Measurements from ENCODE around the gene CALHM3. TPM values are rescaled to one million over a fixed set of nuclear protein-coding genes. Genes with fewer than 3 reads are reported as not detected.
A peak's percentile ranks its signal among the peaks of the same experiment; 100 is the strongest.
"Not testable (repeated sequence)": the region's sequence is repeated elsewhere in the genome, so short reads cannot be mapped to it uniquely, and the experiment has no call there.

Gene CALHM3
- total RNA-seq, 4 donors from 2014 or later = not detected

DNA sequence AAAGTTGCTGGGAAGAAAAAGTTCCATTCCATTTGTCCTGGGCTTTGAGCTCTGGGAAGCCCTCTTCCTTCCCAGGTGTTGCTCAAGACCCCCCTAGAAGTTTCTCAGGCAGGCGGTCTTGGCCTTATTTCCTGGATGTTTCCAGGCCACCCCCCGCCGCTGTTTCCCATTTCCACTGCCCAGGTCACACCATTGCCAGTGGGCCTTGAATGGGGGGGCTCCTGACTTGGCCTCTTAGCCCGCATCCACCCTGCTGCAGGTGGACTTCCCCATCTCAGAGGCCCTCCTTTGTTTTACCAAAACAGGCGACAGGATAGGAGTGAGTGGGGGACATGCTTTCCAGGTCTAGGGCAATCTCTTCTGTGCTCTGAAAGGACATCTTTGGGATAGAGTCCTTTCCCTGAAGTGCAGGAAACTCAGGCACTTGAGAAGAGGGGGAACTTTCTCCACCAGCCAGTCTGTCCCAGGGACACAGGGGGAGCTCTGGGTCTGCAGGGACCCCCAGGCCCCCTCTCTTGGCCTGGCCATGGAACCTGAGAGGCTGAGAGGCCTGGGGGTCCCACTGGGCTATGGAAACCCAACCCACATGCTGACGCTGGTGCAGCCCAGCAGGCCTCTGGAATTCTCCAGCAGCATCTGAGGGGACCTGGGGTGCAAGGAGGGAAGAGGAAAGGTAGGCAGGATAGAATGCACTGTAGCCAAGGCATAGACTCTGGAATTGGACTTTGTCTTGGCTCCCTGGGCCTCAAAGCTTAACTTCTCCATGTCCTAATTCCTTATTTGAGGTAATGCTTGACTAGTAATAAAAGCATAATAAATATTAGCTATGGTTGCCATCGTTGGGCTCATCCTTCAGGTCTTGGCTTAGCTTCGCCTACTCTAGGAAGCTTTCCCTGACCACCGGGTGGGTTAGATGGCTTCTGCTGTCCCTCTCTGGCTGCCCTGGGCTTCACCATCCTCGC, 32.0 kb upstream of the CALHM3 start:
- no peak overlapping the region for H3K27ac ChIP-seq
- H3K9me3 ChIP-seq = no peaks in the 10 kb centered on the region
- 97% methylated on average over 10 of the region's 10 CpGs for WGBS
- no peak overlapping the region for H3K4me3 ChIP-seq
- TF ChIP-seq EP300 (IDR thresholded peaks at IDR 0.05) (no peak), POLR2A (IDR thresholded peaks at IDR 0.05) (no peak)
- no peaks in the 10 kb centered on the region for H3K36me3 ChIP-seq
- no peaks in the 10 kb centered on the region for H3K4me1 ChIP-seq
- H3K27me3 ChIP-seq = peaks cover 12% of the 10 kb centered on the region
- peak in 1 of 2 donors; percentile 72 for DNase-seq (ENCODE audit: low spot score in 2 of 2)

- Histone ChIP-seq H3K4me1 (no peaks in the 10 kb centered on the region), H3K4me3 (no peak overlapping the region), H3K36me3 (no peaks in the 10 kb centered on the region), H3K27ac (no peak overlapping the region), H3K9me3 (no peaks in the 10 kb centered on the region), H3K27me3 (peaks cover 14% of the 10 kb centered on the region)
- TF ChIP-seq POLR2A (IDR thresholded peaks at IDR 0.05) = no peak
- no peak for TF ChIP-seq EP300 (IDR thresholded peaks at IDR 0.05)
- no peak for TF ChIP-seq POLR2AphosphoS5 (IDR thresholded peaks at IDR 0.05)
- TF ChIP-seq, protein P1, sequence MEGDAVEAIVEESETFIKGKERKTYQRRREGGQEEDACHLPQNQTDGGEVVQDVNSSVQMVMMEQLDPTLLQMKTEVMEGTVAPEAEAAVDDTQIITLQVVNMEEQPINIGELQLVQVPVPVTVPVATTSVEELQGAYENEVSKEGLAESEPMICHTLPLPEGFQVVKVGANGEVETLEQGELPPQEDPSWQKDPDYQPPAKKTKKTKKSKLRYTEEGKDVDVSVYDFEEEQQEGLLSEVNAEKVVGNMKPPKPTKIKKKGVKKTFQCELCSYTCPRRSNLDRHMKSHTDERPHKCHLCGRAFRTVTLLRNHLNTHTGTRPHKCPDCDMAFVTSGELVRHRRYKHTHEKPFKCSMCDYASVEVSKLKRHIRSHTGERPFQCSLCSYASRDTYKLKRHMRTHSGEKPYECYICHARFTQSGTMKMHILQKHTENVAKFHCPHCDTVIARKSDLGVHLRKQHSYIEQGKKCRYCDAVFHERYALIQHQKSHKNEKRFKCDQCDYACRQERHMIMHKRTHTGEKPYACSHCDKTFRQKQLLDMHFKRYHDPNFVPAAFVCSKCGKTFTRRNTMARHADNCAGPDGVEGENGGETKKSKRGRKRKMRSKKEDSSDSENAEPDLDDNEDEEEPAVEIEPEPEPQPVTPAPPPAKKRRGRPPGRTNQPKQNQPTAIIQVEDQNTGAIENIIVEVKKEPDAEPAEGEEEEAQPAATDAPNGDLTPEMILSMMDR (IDR thresholded peaks at IDR 0.05) = no peak
- DNase-seq (ENCODE audit: low spot score in 2 of 2) = peak in 1 of 2 donors; percentile 62
- 85% methylated on average over 8 of the region's 8 CpGs for WGBS
Measured at GRCh38 chr10:103510046-103510685, 31.1 kb upstream of the CALHM3 start.

GRCh38 chr10:103507235-103508191, 28.5 kb upstream of the CALHM3 start:
- H3K9me3 ChIP-seq = no peaks in the 10 kb centered on the region
- no peak overlapping the region for H3K4me3 ChIP-seq
- peak in 1 of 2 donors; percentile 41 for DNase-seq (ENCODE audit: low spot score in 2 of 2)
- no peaks in the 10 kb centered on the region for H3K36me3 ChIP-seq
- no peak for TF ChIP-seq POLR2A (IDR thresholded peaks at IDR 0.05)
- TF ChIP-seq POLR2AphosphoS5 (IDR thresholded peaks at IDR 0.05) = no peak
- no peak for TF ChIP-seq EP300 (IDR thresholded peaks at IDR 0.05)
- TF ChIP-seq, protein P1 (IDR thresholded peaks at IDR 0.05) = no peak
- 61% methylated on average over 8 of the region's 10 CpGs for WGBS
- H3K4me1 ChIP-seq = no peaks in the 10 kb centered on the region
- no peak overlapping the region for H3K27ac ChIP-seq
- peaks cover 14% of the 10 kb centered on the region for H3K27me3 ChIP-seq

DNA sequence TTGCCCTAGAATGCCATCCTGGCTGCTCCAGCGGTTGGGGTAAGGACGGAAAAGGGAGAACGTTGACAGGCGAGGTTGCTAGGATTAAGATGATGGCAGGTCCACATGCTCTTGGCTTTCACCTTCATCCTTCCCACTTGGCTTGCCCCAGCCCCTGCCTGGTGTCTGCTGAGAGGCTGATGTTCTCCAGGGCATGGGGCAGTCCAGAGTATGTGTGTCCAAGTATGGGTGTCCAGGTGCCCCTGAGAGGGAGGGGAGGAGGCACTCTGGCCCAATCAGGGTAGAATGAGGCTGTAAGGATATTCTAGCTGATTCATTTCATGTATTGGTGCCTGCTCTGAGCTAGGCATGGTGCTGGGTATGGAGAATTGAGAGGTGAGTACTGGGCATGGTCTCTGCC, 27.0 kb upstream of the CALHM3 start:
- Histone ChIP-seq H3K9me3 (no peaks in the 10 kb centered on the region), H3K4me1 (no peaks in the 10 kb centered on the region), H3K4me3 (no peak overlapping the region), H3K27me3 (peaks cover 14% of the 10 kb centered on the region), H3K36me3 (no peaks in the 10 kb centered on the region), H3K27ac (no peak overlapping the region)
- peak in 1 of 2 donors; percentile 45 for DNase-seq (ENCODE audit: low spot score in 2 of 2)
- TF ChIP-seq POLR2AphosphoS5 (IDR thresholded peaks at IDR 0.05) (no peak), EP300 (IDR thresholded peaks at IDR 0.05) (no peak), POLR2A (IDR thresholded peaks at IDR 0.05) (no peak)
- TF ChIP-seq, protein P1 (IDR thresholded peaks at IDR 0.05) = no peak
- WGBS = 80% methylated on average over 4 of the region's 4 CpGs

DNA sequence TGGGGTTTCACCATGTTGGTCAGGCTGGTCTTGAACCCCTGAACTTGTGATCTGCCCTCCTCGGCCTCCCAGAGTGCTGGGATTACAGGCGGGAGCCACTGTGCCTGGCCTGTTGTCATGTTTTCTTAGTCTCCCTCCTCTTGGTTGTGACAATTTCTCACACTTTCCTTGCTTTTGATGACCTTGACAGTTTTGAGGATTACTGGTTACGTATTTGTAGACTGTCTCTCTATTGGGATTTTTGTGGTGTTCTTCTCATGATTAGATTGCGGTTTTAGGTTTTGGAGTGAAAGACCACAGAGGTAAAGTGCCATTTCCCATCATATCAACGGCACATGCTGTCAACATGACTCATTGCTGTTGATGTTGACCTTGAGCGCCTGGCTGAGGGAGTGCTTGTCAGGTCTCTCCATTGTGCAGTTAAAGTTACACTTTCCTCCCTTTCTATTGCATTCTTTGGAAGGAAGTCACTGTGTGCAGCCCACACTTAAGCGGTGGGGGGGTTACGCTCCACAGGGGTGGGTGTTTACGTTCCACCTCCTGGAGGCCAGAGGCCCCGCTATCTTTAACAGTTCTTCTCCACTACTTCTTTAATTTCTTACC, 25.2 kb upstream of the CALHM3 start:
- DNase-seq (ENCODE audit: low spot score in 2 of 2) = no peak
- TF ChIP-seq EP300 (IDR thresholded peaks at IDR 0.05) (no peak), POLR2AphosphoS5 (IDR thresholded peaks at IDR 0.05) (no peak), POLR2A (IDR thresholded peaks at IDR 0.05) (no peak)
- TF ChIP-seq, protein P1 (IDR thresholded peaks at IDR 0.05) = no peak
- 76% methylated on average over 10 of the region's 10 CpGs for WGBS

DNA sequence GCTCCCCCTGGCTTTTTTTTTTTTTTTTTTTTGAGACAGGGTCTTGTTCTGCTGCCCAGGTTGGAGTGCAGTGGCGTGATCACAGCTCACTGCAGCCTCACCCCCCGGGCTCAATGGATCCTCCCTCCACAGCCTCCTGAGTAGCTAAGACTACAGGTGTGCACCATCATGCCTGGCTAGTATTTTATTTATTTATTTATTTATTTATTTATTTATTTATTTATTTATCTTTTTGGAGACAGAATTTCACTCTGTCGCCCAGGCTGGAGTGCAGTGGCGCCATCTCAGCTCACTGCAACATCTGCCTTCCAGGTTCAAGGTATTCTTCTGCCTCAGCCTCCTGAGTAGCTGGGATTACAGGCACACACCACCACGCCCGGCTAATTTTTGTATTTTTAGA, 24.7 kb upstream of the CALHM3 start:
- H3K4me1 ChIP-seq, H3K4me3 ChIP-seq, H3K9me3 ChIP-seq, H3K36me3 ChIP-seq, H3K27ac ChIP-seq: not testable (repeated sequence)
- DNase-seq (ENCODE audit: low spot score in 2 of 2) = peak in 1 of 2 donors; percentile 7
- peaks cover 28% of the 10 kb centered on the region for H3K27me3 ChIP-seq
- WGBS = 93% methylated on average over 6 of the region's 6 CpGs

More for the DNA sequence above, 25.2 kb upstream of the CALHM3 start:
- Histone ChIP-seq H3K27ac (no peak overlapping the region), H3K4me1 (no peaks in the 10 kb centered on the region), H3K4me3 (no peak overlapping the region), H3K36me3 (no peaks in the 10 kb centered on the region), H3K27me3 (peaks cover 28% of the 10 kb centered on the region), H3K9me3 (no peaks in the 10 kb centered on the region)
